ENCODE measurements around the gene EMX2.

EMX2 gene

DNA sequence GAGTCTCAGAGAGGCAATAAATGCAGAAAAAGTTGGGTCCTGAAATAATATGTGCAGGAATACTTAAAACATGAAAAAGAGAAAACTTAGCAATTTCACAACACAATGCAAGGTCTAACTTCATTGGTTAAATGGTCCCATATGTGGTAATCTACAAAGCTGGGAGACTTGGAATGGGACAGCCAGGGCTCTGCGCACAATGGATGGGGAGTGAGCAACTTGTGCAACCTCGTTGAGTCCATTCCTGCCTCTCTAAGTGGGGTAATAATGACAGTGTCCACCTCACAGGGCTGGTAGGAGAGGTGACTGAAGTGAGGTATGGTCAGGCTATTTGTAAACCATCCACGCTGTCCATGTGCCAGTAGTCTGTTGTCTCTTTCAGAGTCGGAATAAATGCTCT lies 11.8 kb upstream of the EMX2 start:
- CTCF ChIA-PET, result interaction anchor here (3.6 kb wide), 1 partner anchor 100 kb away, joined by 15 read pairs; no protein-coding TSS in a partner anchor
- no peak overlapping the region for H3K4me3 ChIP-seq (ENCODE audit: low read depth, low read length)
- no peak for DNase-seq (ENCODE audit: low read depth, low spot score)
- TF ChIP-seq, protein P1, sequence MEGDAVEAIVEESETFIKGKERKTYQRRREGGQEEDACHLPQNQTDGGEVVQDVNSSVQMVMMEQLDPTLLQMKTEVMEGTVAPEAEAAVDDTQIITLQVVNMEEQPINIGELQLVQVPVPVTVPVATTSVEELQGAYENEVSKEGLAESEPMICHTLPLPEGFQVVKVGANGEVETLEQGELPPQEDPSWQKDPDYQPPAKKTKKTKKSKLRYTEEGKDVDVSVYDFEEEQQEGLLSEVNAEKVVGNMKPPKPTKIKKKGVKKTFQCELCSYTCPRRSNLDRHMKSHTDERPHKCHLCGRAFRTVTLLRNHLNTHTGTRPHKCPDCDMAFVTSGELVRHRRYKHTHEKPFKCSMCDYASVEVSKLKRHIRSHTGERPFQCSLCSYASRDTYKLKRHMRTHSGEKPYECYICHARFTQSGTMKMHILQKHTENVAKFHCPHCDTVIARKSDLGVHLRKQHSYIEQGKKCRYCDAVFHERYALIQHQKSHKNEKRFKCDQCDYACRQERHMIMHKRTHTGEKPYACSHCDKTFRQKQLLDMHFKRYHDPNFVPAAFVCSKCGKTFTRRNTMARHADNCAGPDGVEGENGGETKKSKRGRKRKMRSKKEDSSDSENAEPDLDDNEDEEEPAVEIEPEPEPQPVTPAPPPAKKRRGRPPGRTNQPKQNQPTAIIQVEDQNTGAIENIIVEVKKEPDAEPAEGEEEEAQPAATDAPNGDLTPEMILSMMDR (IDR thresholded peaks at IDR 0.05; ENCODE audit: insufficient read depth, low read length, missing control alignments), result no peak
- POLR2A ChIA-PET, result no interaction called here

DNA sequence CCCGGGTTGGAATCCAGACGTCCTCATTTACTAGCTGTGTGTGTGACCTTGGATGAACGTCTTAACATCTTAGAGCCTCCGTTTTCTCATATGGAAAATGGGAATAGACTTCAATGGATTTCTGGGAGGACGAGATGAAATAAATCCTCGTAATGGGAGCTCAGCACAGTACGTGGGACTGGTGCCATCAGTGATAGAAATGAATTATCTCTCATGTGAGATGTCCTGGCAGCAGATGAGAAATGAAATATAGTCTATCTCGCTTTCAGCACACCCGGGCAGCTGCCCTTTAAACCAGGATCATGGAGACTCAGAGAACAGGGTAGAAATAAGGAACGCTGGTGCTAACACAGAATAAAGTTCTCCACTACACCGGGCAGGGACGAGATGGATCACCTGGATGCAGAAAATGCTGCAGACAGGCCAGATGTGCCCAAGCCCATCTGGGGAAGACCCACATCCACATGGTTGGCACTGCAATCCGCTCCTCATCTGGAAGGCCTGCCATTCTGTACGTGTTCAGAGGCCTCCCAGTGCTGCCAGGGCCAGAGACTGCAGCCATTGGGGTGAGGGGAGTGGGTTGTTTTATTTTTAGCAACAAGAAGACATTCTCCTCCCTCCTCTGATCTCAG lies 11.1 kb upstream of the EMX2 start:
- no peak for DNase-seq (ENCODE audit: low read depth, low spot score)
- ChIA-PET CTCF (interaction anchor here (3.6 kb wide), 1 partner anchor 100 kb away, joined by 15 read pairs; no protein-coding TSS in a partner anchor), POLR2A (no interaction called here)
- TF ChIP-seq, protein P1 (IDR thresholded peaks at IDR 0.05; ENCODE audit: insufficient read depth, low read length, missing control alignments), result no peak
- no peak overlapping the region for H3K4me3 ChIP-seq (ENCODE audit: low read depth, low read length)

DNA sequence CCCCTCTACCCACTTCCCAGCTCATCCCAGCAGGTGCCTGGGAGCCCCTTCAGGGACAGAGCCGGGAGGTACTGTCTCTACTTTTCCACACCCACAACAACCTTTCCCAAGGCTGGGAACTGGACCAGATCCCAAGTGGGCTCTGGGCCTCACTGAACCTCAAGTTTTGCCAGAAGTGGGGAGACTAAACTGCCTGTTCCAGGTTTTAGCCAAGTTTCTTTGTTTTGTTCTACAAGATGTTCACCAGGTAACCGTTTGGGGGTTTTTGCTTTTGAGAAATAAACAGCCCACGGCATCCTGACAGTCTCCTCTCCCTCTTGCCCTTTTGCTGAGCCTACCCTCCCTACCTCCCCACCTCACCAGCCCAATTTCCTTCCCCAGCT lies 10.6 kb upstream of the EMX2 start:
- CTCF ChIA-PET, result interaction anchor here (2.6 to 3.6 kb wide), 2 partner anchors 36 to 101 kb away, joined by 9 to 15 read pairs; no protein-coding TSS in a partner anchor
- POLR2A ChIA-PET, result interaction anchor here (2.1 kb wide), 1 partner anchor 10 kb away, joined by 5 read pairs; the partner anchor contains the start of gene EMX2
- no peak for DNase-seq (ENCODE audit: low read depth, low spot score)
- TF ChIP-seq, protein P1 (IDR thresholded peaks at IDR 0.05; ENCODE audit: insufficient read depth, low read length, missing control alignments), result no peak
- H3K4me3 ChIP-seq (ENCODE audit: low read depth, low read length), result no peak overlapping the region

DNA sequence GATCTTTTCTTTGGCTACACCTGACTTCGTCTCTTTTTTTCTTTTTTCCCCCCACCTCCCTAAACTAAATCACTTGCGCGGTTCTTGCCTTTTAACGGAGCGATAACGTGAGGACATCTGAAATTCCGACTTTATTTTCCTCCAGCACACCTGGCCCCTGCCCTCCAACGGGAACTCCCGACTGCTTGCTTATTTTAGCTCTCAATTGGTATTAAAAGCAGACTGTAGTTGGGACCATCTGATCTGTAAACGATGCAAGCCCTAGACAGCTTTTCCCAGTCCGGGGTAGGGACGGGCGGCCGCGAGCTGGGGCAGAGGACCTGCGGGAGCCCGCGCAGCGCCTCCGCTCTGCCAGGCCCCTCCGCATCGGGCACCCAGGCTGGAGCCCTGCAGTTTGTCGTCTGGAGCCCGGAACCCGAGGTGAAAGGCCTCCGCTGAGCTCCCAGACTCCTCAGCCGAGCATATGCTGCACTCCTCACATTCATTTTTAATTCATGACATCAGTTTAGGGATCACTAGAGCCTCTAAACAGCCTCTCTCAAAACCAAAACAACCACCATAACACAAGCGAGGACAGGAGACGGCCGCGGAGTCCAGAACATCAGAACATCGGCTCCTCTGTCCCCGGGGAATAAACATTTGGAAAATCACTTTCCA lies 10.0 kb upstream of the EMX2 start:
- no peak for DNase-seq (ENCODE audit: low read depth, low spot score)
- POLR2A ChIA-PET, result interaction anchor here (2.1 kb wide), 1 partner anchor 10 kb away, joined by 5 read pairs; the partner anchor contains the start of gene EMX2
- TF ChIP-seq, protein P1 (IDR thresholded peaks at IDR 0.05; ENCODE audit: insufficient read depth, low read length, missing control alignments), result no peak
- CTCF ChIA-PET, result interaction anchor here (1.3 to 3.6 kb wide), 3 partner anchors 12 to 102 kb away, joined by 3 to 15 read pairs (median 9); no protein-coding TSS in a partner anchor
- peak overlapping the region; percentile 8; the same call in 1 of the 2 replicates for H3K4me3 ChIP-seq (ENCODE audit: low read depth, low read length)

DNA sequence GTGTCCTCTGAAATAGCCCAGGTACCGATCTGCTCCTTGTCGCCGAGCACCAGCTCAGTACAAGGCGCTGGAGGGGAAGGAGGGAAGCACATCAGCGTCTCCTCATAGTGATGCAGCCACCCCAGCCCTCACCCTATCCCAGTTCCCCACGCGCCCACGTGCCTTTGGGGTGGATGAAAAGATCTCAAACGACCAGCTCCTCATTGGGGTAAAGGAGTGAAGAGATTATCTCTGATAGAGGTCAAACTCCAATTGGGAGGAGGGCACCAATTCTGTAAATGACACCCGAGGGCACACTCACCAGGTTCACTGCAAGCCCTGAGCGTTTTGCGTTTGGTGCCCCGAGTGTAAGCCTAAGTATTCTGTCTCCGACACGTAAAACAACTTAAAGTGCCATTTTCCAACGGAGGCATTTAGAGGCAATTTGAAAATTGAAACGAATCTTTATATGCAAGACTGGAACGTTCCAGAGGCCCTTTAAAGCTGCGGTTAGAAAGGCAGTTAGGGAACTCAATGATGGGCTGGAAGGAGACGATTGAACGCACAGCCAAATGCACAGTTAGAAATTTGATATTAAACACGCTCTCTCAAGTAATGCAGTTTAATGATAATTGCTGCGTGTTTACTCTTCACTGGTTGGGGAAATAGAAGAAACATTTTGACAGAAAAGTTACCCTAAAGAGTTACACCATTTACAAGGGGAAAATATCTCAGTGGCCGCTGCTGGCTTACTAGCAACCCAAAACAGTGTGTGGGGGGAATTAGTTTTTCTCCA lies 8.9 kb upstream of the EMX2 start:
- POLR2A ChIA-PET, result interaction anchor here (2.1 kb wide), 1 partner anchor 9 kb away, joined by 5 read pairs; the partner anchor contains the start of gene EMX2
- TF ChIP-seq, protein P1 (IDR thresholded peaks at IDR 0.05; ENCODE audit: insufficient read depth, low read length, missing control alignments), result no peak
- CTCF ChIA-PET, result interaction anchor here (0.6 to 3.6 kb wide), 8 partner anchors 8 to 708 kb away, joined by 3 to 15 read pairs (median 4); no protein-coding TSS in a partner anchor
- peak overlapping the region; percentile 6; the same call in 1 of the 2 replicates for H3K4me3 ChIP-seq (ENCODE audit: low read depth, low read length)
- no peak for DNase-seq (ENCODE audit: low read depth, low spot score)

Data from AG04449 (cell line).